PC-9 (cell line): Measurements from ENCODE around the gene DTX1. TPM values are rescaled to one million over a fixed set of nuclear protein-coding genes. Genes with fewer than 3 reads are reported as not detected.

Source experiments
- BruUV-seq: library from RNA; stranded (reverse); fragments of 400-500 nt; replicated peaks from 2 replicates; lab custom pipeline; 2021; lab: Mats Ljungman, UMichigan
- CTCF ChIA-PET: fragments of 300-600 bp; sonication (Branson Sonifier 250); formaldehyde crosslinking; loops from one replicate; lab custom pipeline; 2022; ENCODE audit warnings: antibody characterized with exemption; lab: Charles Lee
- POLR2A ChIA-PET: fragments of 300-600 bp; sonication (Branson Sonifier 250); formaldehyde crosslinking; loops from one replicate; lab custom pipeline; 2022; ENCODE audit warnings: antibody characterized with exemption; ENCODE audit not compliant: unreplicated experiment; lab: Charles Lee
- DNase-seq, 2 experiments: peaks; one replicate each; pipeline versions ENCODE4 v3.0.0 to v3.0.0-alpha.2; 2015 to 2022; ENCODE audit warnings: mixed read lengths in 1 of 2
- H2AFZ ChIP-seq: fragments of 200-600 bp; sonication (generic); 2 replicates; pipeline ENCODE4 v1.8.1; 2017; ENCODE audit warnings: antibody characterized with exemption
- H3F3A ChIP-seq: fragments of 200-600 bp; sonication (generic); 2 replicates; pipeline ENCODE4 v1.8.1; 2017; ENCODE audit warnings: antibody characterized with exemption, mild to moderate bottlenecking, low read depth; ENCODE audit not compliant: insufficient read depth
- H3K27ac ChIP-seq: fragments of 200-600 bp; sonication (generic); 2 replicates; pipeline ENCODE4 v1.6.1; 2016; ENCODE audit warnings: mixed run types
- H3K27me3 ChIP-seq: fragments of 200-600 bp; sonication (generic); 2 replicates; pipeline ENCODE4 v1.6.1; 2016; ENCODE audit warnings: low read depth, mixed run types; ENCODE audit not compliant: insufficient read depth
- H3K36me3 ChIP-seq: fragments of 200-600 bp; sonication (generic); 2 replicates; pipeline ENCODE4 v1.6.1; 2016; ENCODE audit warnings: low read depth, mixed run types
- H3K4me1 ChIP-seq: fragments of 200-600 bp; sonication (generic); replicated peaks from 2 replicates; pipeline ENCODE4 v1.6.1; 2016; ENCODE audit warnings: mixed run types; ENCODE audit not compliant: insufficient read depth
- H3K4me2 ChIP-seq: fragments of 200-600 bp; sonication (generic); 2 replicates; pipeline ENCODE4 v1.6.1; 2017; ENCODE audit warnings: mixed run types
- H3K4me3 ChIP-seq: fragments of 200-600 bp; sonication (generic); 2 replicates; pipeline ENCODE4 v1.6.1; 2016; ENCODE audit warnings: mixed run types
- H3K79me2 ChIP-seq: fragments of 200-600 bp; sonication (generic); 2 replicates; pipeline ENCODE4 v1.6.1; 2017; ENCODE audit warnings: low read depth, mixed run types
- H3K9me2 ChIP-seq: fragments of 200-600 bp; sonication (generic); 2 replicates; pipeline ENCODE4 v1.8.1; 2017; ENCODE audit warnings: mild to moderate bottlenecking; ENCODE audit not compliant: insufficient read depth
- H3K9me3 ChIP-seq: fragments of 200-600 bp; sonication (generic); 2 replicates; pipeline ENCODE4 v1.8.1; 2016; ENCODE audit warnings: low read depth; ENCODE audit not compliant: insufficient read depth
- H4K20me1 ChIP-seq: fragments of 200-600 bp; sonication (generic); 2 replicates; pipeline ENCODE4 v1.8.1; 2017; ENCODE audit not compliant: insufficient read depth
- CTCF ChIP-seq: fragments of 200-600 bp; sonication (generic); conservative IDR thresholded peaks from 2 replicates; pipeline ENCODE4 v1.6.1; 2017; ENCODE audit warnings: mixed run types, antibody characterized with exemption, mild to moderate bottlenecking, moderate library complexity
- EZH2 ChIP-seq: fragments of 200-600 bp; sonication (generic); IDR thresholded peaks from 2 replicates; pipeline ENCODE4 v1.8.0; 2017; ENCODE audit warnings: antibody characterized with exemption, low read depth
- intact Hi-C: fragments of 100-400 bp; cut with micrococcal nuclease; formaldehyde crosslinking; loops from one replicate; pipeline ENCODE4 v1.10.0; 2022; ENCODE audit not compliant: unreplicated experiment
- total RNA-seq: library from RNA; stranded (reverse); gene quantifications from 2 replicates; pipeline ENCODE4 v1.2.3, GENCODE V29; 2021

Gene DTX1
- total RNA-seq, 1 experiment from 2014 or later: 0.13 TPM

- BruUV-seq: no TSS peak
- Histone ChIP-seq H3K27me3 (peaks cover 30% of the 10 kb centered on the region), H3K4me3 (no peak overlapping the region), H3K9me2 (no peaks in the 10 kb centered on the region), H3K27ac (no peak overlapping the region), H2AFZ (no peak overlapping the region), H3K36me3 (no peaks in the 10 kb centered on the region), H4K20me1 (no peaks in the 10 kb centered on the region), H3K9me3 (no peaks in the 10 kb centered on the region), H3F3A (no peaks in the 10 kb centered on the region), H3K79me2 (no peaks in the 10 kb centered on the region), H3K4me2 (no peak overlapping the region), H3K4me1 (no peaks in the 10 kb centered on the region)
- POLR2A ChIA-PET: no interaction called here
- intact Hi-C loops: no loop called here
- no peak for DNase-seq
- TF ChIP-seq CTCF (no peak), EZH2 (no peak)
- CTCF ChIA-PET: no interaction called here
Measured at GRCh38 chr12:113073586-113073985, 17.1 kb downstream of the DTX1 start.

DNA sequence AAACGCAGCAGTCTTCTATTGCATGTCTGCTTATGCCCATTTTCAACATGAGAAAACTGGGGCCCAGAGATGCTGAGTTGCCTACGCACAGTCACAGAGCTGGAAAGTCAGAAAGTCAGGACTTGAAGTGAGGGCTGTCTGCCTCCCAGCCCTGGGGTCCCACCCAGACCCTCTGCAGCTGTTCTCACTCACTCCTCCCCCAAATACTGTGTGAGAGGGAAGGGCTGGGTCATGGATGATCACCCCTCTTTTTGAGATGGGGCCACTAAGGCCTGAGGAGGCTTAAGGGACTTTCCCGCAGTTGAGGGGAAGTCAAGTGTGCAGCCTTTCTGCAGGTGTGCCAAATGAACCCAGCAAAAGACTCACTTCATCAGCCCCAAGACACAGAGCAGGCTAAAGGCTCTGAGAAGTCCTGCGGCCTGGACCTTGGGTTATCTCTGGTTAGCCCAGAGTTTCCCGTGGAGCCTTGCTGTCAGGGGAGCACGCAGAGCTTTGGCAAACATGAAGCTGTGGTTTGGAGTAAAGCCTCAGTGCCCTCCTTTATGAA is 18.7 kb downstream of the DTX1 start:
- CTCF ChIA-PET: no interaction called here
- POLR2A ChIA-PET: no interaction called here
- Histone ChIP-seq H3K4me2 (no peak overlapping the region), H3F3A (no peaks in the 10 kb centered on the region), H3K9me3 (no peaks in the 10 kb centered on the region), H3K9me2 (no peaks in the 10 kb centered on the region), H3K36me3 (no peaks in the 10 kb centered on the region), H3K27ac (no peak overlapping the region), H3K27me3 (peaks cover 21% of the 10 kb centered on the region; the same call in 1 of the 2 replicates), H3K4me3 (no peak overlapping the region), H2AFZ (no peak overlapping the region), H4K20me1 (no peaks in the 10 kb centered on the region), H3K79me2 (no peaks in the 10 kb centered on the region), H3K4me1 (no peaks in the 10 kb centered on the region)
- intact Hi-C loops: no loop called here
- DNase-seq: no peak
- TF ChIP-seq CTCF: no peak
- TF ChIP-seq EZH2: no peak
- no TSS peak for BruUV-seq

- Histone ChIP-seq H3K27me3 (peaks cover 18% of the 10 kb centered on the region; the same call in 1 of the 2 replicates), H3K27ac (no peak overlapping the region), H3K9me3 (no peaks in the 10 kb centered on the region), H3K9me2 (no peaks in the 10 kb centered on the region), H2AFZ (no peak overlapping the region), H3K79me2 (no peaks in the 10 kb centered on the region), H3K36me3 (no peaks in the 10 kb centered on the region), H3K4me1 (no peaks in the 10 kb centered on the region), H3K4me2 (no peak overlapping the region), H3F3A (no peaks in the 10 kb centered on the region), H4K20me1 (no peaks in the 10 kb centered on the region), H3K4me3 (no peak overlapping the region)
- BruUV-seq: no TSS peak
- no peak for DNase-seq
- POLR2A ChIA-PET: no interaction called here
- CTCF ChIA-PET: no interaction called here
- intact Hi-C loops: no loop called here
- TF ChIP-seq EZH2 (no peak), CTCF (no peak)
Measured at GRCh38 chr12:113077057-113077858, 20.7 kb downstream of the DTX1 start.
